Astrocyte (in vitro differentiated cells and primary cell): Measurements from ENCODE around the gene GABBR2. TPM values are rescaled to one million over a fixed set of nuclear protein-coding genes. Genes with fewer than 3 reads are reported as not detected.
A peak's percentile ranks its signal among the peaks of the same experiment; 100 is the strongest.

Experiments used
- DNase-seq: peaks from one replicate; pipeline ENCODE4 v3.0.0-alpha.2; 2010; ENCODE audit warnings: low read depth
- FAIRE-seq: peaks from 2 replicates; lab custom pipeline; 2011; peaks lifted over from hg19 to GRCh38; lab: Jason Lieb, UNC
- H2AFZ ChIP-seq: 2 replicates; pipeline ENCODE4 v1.6.0; 2012; ENCODE audit warnings: low read depth, low read length, inconsistent platforms
- H3K27ac ChIP-seq: 2 replicates; pipeline ENCODE4 v1.5.1; 2011; ENCODE audit warnings: low read depth, low read length, inconsistent platforms
- H3K27me3 ChIP-seq: 2 replicates; pipeline ENCODE4 v1.6.0; 2011; ENCODE audit warnings: low read length, inconsistent platforms; ENCODE audit not compliant: insufficient read depth
- H3K36me3 ChIP-seq: 2 replicates; pipeline ENCODE4 v1.5.1; 2011; ENCODE audit warnings: low read length, inconsistent platforms; ENCODE audit not compliant: insufficient read depth
- H3K4me1 ChIP-seq: 2 replicates; pipeline ENCODE4 v1.5.1; 2011; ENCODE audit warnings: low read length, inconsistent platforms; ENCODE audit not compliant: insufficient read depth
- H3K4me2 ChIP-seq: 2 replicates; pipeline ENCODE4 v1.6.0; 2012; ENCODE audit warnings: low read length, inconsistent platforms
- H3K4me3 ChIP-seq: 2 replicates; pipeline ENCODE4 v1.5.1; 2011; ENCODE audit warnings: low read depth, mild to moderate bottlenecking, low read length, inconsistent platforms; ENCODE audit not compliant: insufficient read depth
- H3K79me2 ChIP-seq: 2 replicates; pipeline ENCODE4 v1.6.0; 2012; ENCODE audit warnings: mild to moderate bottlenecking, low read length, inconsistent platforms; ENCODE audit not compliant: insufficient read depth
- H3K9ac ChIP-seq: 2 replicates; pipeline ENCODE4 v1.6.0; 2012; ENCODE audit warnings: mild to moderate bottlenecking, low read length, inconsistent platforms
- H3K9me3 ChIP-seq: 2 replicates; pipeline ENCODE4 v1.5.1; 2012; ENCODE audit warnings: low read depth, mild to moderate bottlenecking, low read length, inconsistent platforms; ENCODE audit not compliant: insufficient read depth
- H4K20me1 ChIP-seq: 2 replicates; pipeline ENCODE4 v1.6.0; 2012; ENCODE audit warnings: low read length, inconsistent platforms; ENCODE audit not compliant: insufficient read depth
- H3K27ac Mint-ChIP-seq: one replicate; pipeline ENCODE4 v1.8.0; 2021; ENCODE audit warnings: mild to moderate bottlenecking, mixed read lengths; ENCODE audit not compliant: unreplicated experiment
- H3K27me3 Mint-ChIP-seq: one replicate; pipeline ENCODE4 v1.8.0; 2021; ENCODE audit warnings: low read depth, mixed read lengths; ENCODE audit not compliant: unreplicated experiment
- H3K36me3 Mint-ChIP-seq: one replicate; pipeline ENCODE4 v1.8.0; 2021; ENCODE audit warnings: low read depth, mixed read lengths; ENCODE audit not compliant: unreplicated experiment
- H3K4me1 Mint-ChIP-seq: one replicate; pipeline ENCODE4 v1.8.0; 2021; ENCODE audit warnings: low read depth, mixed read lengths; ENCODE audit not compliant: unreplicated experiment
- H3K4me3 Mint-ChIP-seq: one replicate; pipeline ENCODE4 v1.8.0; 2021; ENCODE audit warnings: mild to moderate bottlenecking, moderate library complexity, mixed read lengths; ENCODE audit not compliant: unreplicated experiment
- H3K9me3 Mint-ChIP-seq: one replicate; pipeline ENCODE4 v1.8.0; 2021; ENCODE audit warnings: mild to moderate bottlenecking, mixed read lengths; ENCODE audit not compliant: unreplicated experiment
- CTCF ChIP-seq: IDR thresholded peaks from 2 replicates; pipeline ENCODE4 v1.5.1; 2011; ENCODE audit warnings: low read depth, mild to moderate bottlenecking, inconsistent platforms, low read length, moderate library complexity; ENCODE audit not compliant: insufficient read depth
- EZH2 ChIP-seq: IDR thresholded peaks from 2 replicates; pipeline ENCODE4 v1.6.1; 2012; ENCODE audit warnings: mild to moderate bottlenecking, low read length, inconsistent platforms; ENCODE audit not compliant: insufficient read depth
- total RNA-seq: library from RNA; stranded (reverse); gene quantifications from 2 replicates; pipeline ENCODE4 v1.2.1, GENCODE V29; 2021

Gene GABBR2
- total RNA-seq, 1 donor from 2014 or later = 2.0 TPM

DNA sequence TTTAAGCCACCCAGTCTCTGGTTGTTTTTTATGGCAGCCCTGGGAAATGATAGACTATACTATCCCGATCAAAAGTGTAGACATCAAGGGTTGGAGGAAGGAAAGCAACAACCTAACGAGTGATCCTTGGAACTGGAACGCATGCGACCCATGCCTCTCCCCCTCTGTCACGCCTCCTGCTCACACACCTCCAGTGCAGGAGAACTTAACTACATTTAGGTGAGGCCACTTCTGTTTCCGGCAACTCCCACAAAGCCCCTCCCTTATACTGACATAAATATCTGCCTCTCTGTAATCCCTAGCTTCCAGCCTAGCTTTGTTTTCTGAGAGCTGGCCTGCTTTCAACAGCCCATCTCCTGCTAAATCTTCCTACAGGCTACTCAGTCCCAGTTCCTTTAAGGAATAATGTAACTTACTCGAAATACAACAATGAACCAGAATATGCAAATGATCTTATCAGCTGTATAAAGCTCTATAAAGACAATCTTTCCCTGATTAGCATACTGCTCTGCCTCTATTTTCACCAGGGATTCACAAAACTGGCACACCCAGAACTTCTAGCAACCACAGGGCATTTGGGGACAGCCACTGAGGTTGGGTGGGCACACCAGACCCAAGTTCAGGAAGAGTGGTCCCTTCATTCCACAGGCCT, 73.9 kb downstream of the GABBR2 start:
- Histone ChIP-seq H3K9ac (no peak overlapping the region), H3K27ac (no peak overlapping the region), H3K79me2 (no peaks in the 10 kb centered on the region), H4K20me1 (no peaks in the 10 kb centered on the region), H3K36me3 (no peaks in the 10 kb centered on the region), H3K4me1 (no peaks in the 10 kb centered on the region), H3K4me3 (no peak overlapping the region), H3K9me3 (no peaks in the 10 kb centered on the region), H2AFZ (no peak overlapping the region), H3K4me2 (no peak overlapping the region), H3K27me3 (no peaks in the 10 kb centered on the region)
- FAIRE-seq (no peak), DNase-seq (no peak)
- no peak for TF ChIP-seq EZH2
- TF ChIP-seq CTCF = no peak
- H3K27me3 Mint-ChIP-seq = peaks cover 2% of the 10 kb centered on the region
- H3K27ac Mint-ChIP-seq = no peak overlapping the region
- H3K36me3 Mint-ChIP-seq = peaks cover 2% of the 10 kb centered on the region
- H3K4me1 Mint-ChIP-seq = no peaks in the 10 kb centered on the region
- H3K9me3 Mint-ChIP-seq = no peaks in the 10 kb centered on the region
- H3K4me3 Mint-ChIP-seq = no peak overlapping the region

GRCh38 chr9:98632839-98633238, 75.9 kb downstream of the GABBR2 start:
- no peak overlapping the region for H3K4me3 Mint-ChIP-seq
- H3K79me2 ChIP-seq = no peaks in the 10 kb centered on the region
- H3K36me3 ChIP-seq = no peaks in the 10 kb centered on the region
- TF ChIP-seq EZH2 = no peak
- TF ChIP-seq CTCF = no peak
- H3K4me1 Mint-ChIP-seq = no peaks in the 10 kb centered on the region
- no peak overlapping the region for H3K27ac ChIP-seq
- no peaks in the 10 kb centered on the region for H3K4me1 ChIP-seq
- H2AFZ ChIP-seq = no peak overlapping the region
- no peaks in the 10 kb centered on the region for H3K9me3 Mint-ChIP-seq
- no peaks in the 10 kb centered on the region for H4K20me1 ChIP-seq
- H3K4me2 ChIP-seq = no peak overlapping the region
- peaks cover 6% of the 10 kb centered on the region for H3K27me3 Mint-ChIP-seq
- no peak for DNase-seq
- no peaks in the 10 kb centered on the region for H3K27me3 ChIP-seq
- no peak overlapping the region for H3K4me3 ChIP-seq
- H3K9me3 ChIP-seq = no peaks in the 10 kb centered on the region
- no peaks in the 10 kb centered on the region for H3K36me3 Mint-ChIP-seq
- FAIRE-seq = no peak
- no peak overlapping the region for H3K9ac ChIP-seq
- no peak overlapping the region for H3K27ac Mint-ChIP-seq

- TF ChIP-seq EZH2 (no peak), CTCF (no peak)
- Histone ChIP-seq H3K27me3 (peaks cover 8% of the 10 kb centered on the region), H2AFZ (peak overlapping the region; percentile 45), H4K20me1 (no peaks in the 10 kb centered on the region), H3K36me3 (no peaks in the 10 kb centered on the region), H3K4me2 (peak overlapping the region; percentile 20), H3K4me1 (peaks cover 6% of the 10 kb centered on the region), H3K4me3 (no peak overlapping the region), H3K79me2 (no peaks in the 10 kb centered on the region), H3K9me3 (no peaks in the 10 kb centered on the region), H3K27ac (no peak overlapping the region), H3K9ac (no peak overlapping the region)
- Mint-ChIP-seq H3K9me3 (no peaks in the 10 kb centered on the region), H3K4me3 (no peak overlapping the region), H3K36me3 (no peaks in the 10 kb centered on the region), H3K27me3 (peaks cover 18% of the 10 kb centered on the region), H3K4me1 (peaks cover 9% of the 10 kb centered on the region), H3K27ac (no peak overlapping the region)
- DNase-seq (peak; percentile 74), FAIRE-seq (peak; percentile 26)
Measured at GRCh38 chr9:98627296-98627695, 81.4 kb downstream of the GABBR2 start.
